H1 (cell line): ENCODE measurements around the gene LY86. TPM values are rescaled to one million over a fixed set of nuclear protein-coding genes. Genes with fewer than 3 reads are reported as not detected.

Experiments used
- CTCF ChIA-PET: fragments of 300-600 bp; sonication (Branson Sonifier 250); formaldehyde crosslinking; loops from one replicate; lab custom pipeline; 2021; ENCODE audit not compliant: partially characterized antibody; lab: Charles Lee
- POLR2A ChIA-PET: fragments of 300-600 bp; sonication (Branson Sonifier 250); formaldehyde crosslinking; loops from one replicate; lab custom pipeline; 2021; ENCODE audit warnings: inconsistent platforms; ENCODE audit not compliant: partially characterized antibody; lab: Charles Lee
- DNase-seq, 2 experiments: peaks; one replicate each; pipeline versions ENCODE4 v3.0.0 to v3.0.0-alpha.2; 2010 to 2022; ENCODE audit warnings: low spot score in 2 of 2, low read depth in 1 of 2, mixed read lengths in 1 of 2
- FAIRE-seq: peaks from 2 replicates; lab custom pipeline; 2011; peaks lifted over from hg19 to GRCh38; lab: Jason Lieb, UNC
- H2AFZ ChIP-seq: 2 replicates; pipeline ENCODE4 v1.8.1; 2012; ENCODE audit warnings: low read length, inconsistent platforms
- H2AK5ac ChIP-seq: 2 replicates; pipeline ENCODE4 v1.6.1; 2013; ENCODE audit warnings: low read depth, low read length
- H2BK120ac ChIP-seq: replicated peaks from 2 replicates; pipeline ENCODE3; 2013; ENCODE audit warnings: low read depth, low read length, inconsistent platforms
- H2BK12ac ChIP-seq: 2 replicates; pipeline ENCODE4 v1.6.1; 2013; ENCODE audit warnings: low read depth, low read length
- H2BK15ac ChIP-seq: 2 replicates; pipeline ENCODE4 v1.6.1; 2013; ENCODE audit warnings: low read length
- H2BK20ac ChIP-seq: 2 replicates; pipeline ENCODE4 v1.6.1; 2013; ENCODE audit warnings: low read length
- H2BK5ac ChIP-seq: 2 replicates; pipeline ENCODE4 v1.6.1; 2013; ENCODE audit warnings: low read depth, low read length
- H3K14ac ChIP-seq: 2 replicates; pipeline ENCODE4 v1.6.1; 2013; ENCODE audit warnings: inconsistent platforms; ENCODE audit not compliant: insufficient read length
- H3K18ac ChIP-seq: 2 replicates; pipeline ENCODE4 v1.6.1; 2013; ENCODE audit warnings: low read length; ENCODE audit errors: extremely low read depth
- H3K23ac ChIP-seq: 2 replicates; pipeline ENCODE4 v1.6.1; 2013; ENCODE audit warnings: inconsistent platforms; ENCODE audit not compliant: insufficient read length
- H3K23me2 ChIP-seq: 2 replicates; pipeline ENCODE4 v1.6.1; 2013; ENCODE audit warnings: low read depth, low read length
- H3K27ac ChIP-seq: 2 replicates; pipeline ENCODE4 v1.6.1; 2011; ENCODE audit warnings: low read depth, low read length, inconsistent platforms
- H3K27me3 ChIP-seq, 4 experiments: replicated peaks in 1 of 4; 1 replicate in 1 of 4; 2 replicates in 3 of 4; pipeline versions ENCODE4 v1.6.1 to v1.8.1; 2011 to 2013; ENCODE audit warnings: low read length in 3 of 4, mild to moderate bottlenecking in 3 of 4, inconsistent platforms in 2 of 4, mixed read lengths in 2 of 4, moderate library complexity in 1 of 4; ENCODE audit not compliant: control insufficient read depth in 3 of 4, insufficient read depth in 3 of 4; ENCODE audit errors: extremely low read depth in 1 of 4
- H3K36me3 ChIP-seq, 4 experiments: 2 replicates each; pipeline versions ENCODE4 v1.6.1 to v1.8.1; 2011 to 2013; ENCODE audit warnings: mild to moderate bottlenecking in 4 of 4, low read length in 3 of 4, moderate library complexity in 2 of 4, control low read depth in 1 of 4, inconsistent platforms in 1 of 4; ENCODE audit not compliant: insufficient read depth in 4 of 4, control insufficient read depth in 2 of 4
- H3K4ac ChIP-seq: replicated peaks from 2 replicates; pipeline ENCODE3; 2013; ENCODE audit warnings: low read length, low read depth, mixed read lengths, inconsistent platforms; ENCODE audit not compliant: insufficient read length
- H3K4me1 ChIP-seq, 4 experiments: replicated peaks in 1 of 4; 1 replicate in 1 of 4; 2 replicates in 3 of 4; pipeline versions ENCODE4 v1.6.1 to v1.8.1; 2011 to 2013; ENCODE audit warnings: low read length in 3 of 4, inconsistent platforms in 2 of 4, mixed read lengths in 1 of 4; ENCODE audit not compliant: insufficient read depth in 4 of 4, control insufficient read depth in 3 of 4
- H3K4me2 ChIP-seq, 2 experiments: 2 replicates each; pipeline versions ENCODE4 v1.6.1 to v1.8.1; 2011 to 2013; ENCODE audit warnings: low read depth in 2 of 2, low read length in 2 of 2, control low read depth in 1 of 2, inconsistent platforms in 1 of 2, mild to moderate bottlenecking in 1 of 2; ENCODE audit not compliant: insufficient read depth in 1 of 2
- H3K4me3 ChIP-seq, 4 experiments: fragments of 200-600, 300-600 bp in 1 of 4; sonication (generic), shearing (Covaris generic), sonication (Bioruptor Twin) in 1 of 4; 2 replicates each; pipeline versions ENCODE4 v1.5.1 to v1.8.1; 2011 to 2016; ENCODE audit warnings: low read length in 4 of 4, low read depth in 3 of 4, control low read depth in 2 of 4, inconsistent platforms in 2 of 4, mild to moderate bottlenecking in 2 of 4, mixed read lengths in 1 of 4, moderate library complexity in 1 of 4; ENCODE audit not compliant: insufficient read depth in 2 of 4; ENCODE audit errors: extremely low read depth in 1 of 4
- H3K56ac ChIP-seq: replicated peaks from 2 replicates; pipeline ENCODE3; 2013; ENCODE audit warnings: low read depth, mild to moderate bottlenecking, mixed read lengths, low read length, inconsistent platforms; ENCODE audit not compliant: insufficient read length
- H3K79me1 ChIP-seq: 2 replicates; pipeline ENCODE4 v1.6.1; 2013; ENCODE audit warnings: low read depth, low read length, control low read depth
- H3K79me2 ChIP-seq, 2 experiments: 2 replicates each; pipeline versions ENCODE4 v1.6.1 to v1.8.1; 2012 to 2013; ENCODE audit warnings: low read length in 2 of 2, mild to moderate bottlenecking in 2 of 2, inconsistent platforms in 1 of 2; ENCODE audit not compliant: insufficient read depth in 2 of 2, control insufficient read depth in 1 of 2
- H3K9ac ChIP-seq, 4 experiments: replicated peaks in 1 of 4; 1 replicate in 1 of 4; 2 replicates in 3 of 4; pipeline versions ENCODE4 v1.6.1 to v1.8.1; 2011 to 2013; ENCODE audit warnings: low read depth in 3 of 4, low read length in 3 of 4, control low read depth in 2 of 4, mild to moderate bottlenecking in 2 of 4, moderate library complexity in 2 of 4, inconsistent platforms in 1 of 4; ENCODE audit errors: extremely low read depth in 1 of 4
- H3K9me3 ChIP-seq, 2 experiments: 2 replicates each; pipeline versions ENCODE4 v1.6.1 to v1.8.1; 2012 to 2013; ENCODE audit warnings: mild to moderate bottlenecking in 2 of 2, moderate library complexity in 2 of 2, control low read depth in 1 of 2, inconsistent platforms in 1 of 2, low read depth in 1 of 2, low read length in 1 of 2, mixed read lengths in 1 of 2; ENCODE audit not compliant: insufficient read depth in 2 of 2
- H4K20me1 ChIP-seq, 2 experiments: replicated peaks in 1 of 2; 2 replicates each; pipeline versions ENCODE3 to v1.8.1; 2011 to 2013; ENCODE audit warnings: inconsistent platforms in 2 of 2, low read length in 2 of 2, mild to moderate bottlenecking in 1 of 2; ENCODE audit not compliant: insufficient read depth in 2 of 2, control insufficient read depth in 1 of 2
- H4K5ac ChIP-seq: 2 replicates; pipeline ENCODE4 v1.6.1; 2013; ENCODE audit warnings: low read length, low read depth, mixed read lengths, inconsistent platforms; ENCODE audit not compliant: insufficient read length
- H4K8ac ChIP-seq: 2 replicates; pipeline ENCODE4 v1.8.0; 2013; ENCODE audit warnings: mild to moderate bottlenecking, moderate library complexity, low read length, inconsistent platforms; ENCODE audit not compliant: insufficient read depth; ENCODE audit errors: extremely low read depth
- H4K91ac ChIP-seq: replicated peaks from 2 replicates; pipeline ENCODE3; 2013; ENCODE audit warnings: low read length, mixed read lengths, inconsistent platforms; ENCODE audit not compliant: insufficient read length
- CHD1 ChIP-seq: IDR thresholded peaks from 2 replicates; pipeline ENCODE4 v1.6.1; 2012; ENCODE audit warnings: low read depth, low read length, improper control_type of control experiment
- RNF2 ChIP-seq: fragments of 200-900, 300-1000 bp; sonication (generic); IDR thresholded peaks from 2 replicates; pipeline ENCODE4 v1.7.1; 2016; ENCODE audit warnings: borderline replicate concordance, low read depth, mild to moderate bottlenecking, antibody characterized with exemption, low read length; ENCODE audit not compliant: poor library complexity, severe bottlenecking; ENCODE audit errors: missing control alignments
- TAF7 ChIP-seq: optimal IDR thresholded peaks from 2 replicates; pipeline ENCODE3; 2011; ENCODE audit warnings: low read depth, mild to moderate bottlenecking, inconsistent platforms, low read length, moderate library complexity, borderline replicate concordance
- YY1 ChIP-seq: IDR thresholded peaks from 2 replicates; pipeline ENCODE4 v1.6.1; 2011; ENCODE audit warnings: low read depth, mild to moderate bottlenecking, low read length
- WGBS, 2 experiments: shearing (Covaris generic) in 1 of 2; methylation state at CpG; one replicate each; pipeline versions ENCODE4 v1.1.6 to v1.1.7; 2013 to 2015; ENCODE audit warnings: low lambda C conversion rate in 2 of 2, mixed read lengths in 2 of 2, inconsistent platforms in 1 of 2, low coverage in 1 of 2, missing lambda C conversion rate in 1 of 2; ENCODE audit not compliant: insufficient replicate concordance in 2 of 2, insufficient coverage in 1 of 2, insufficient read length in 1 of 2; ENCODE audit errors: extremely low coverage in 1 of 2, missing lambda C conversion rate in 1 of 2; 5-methylcytosine and 5-hydroxymethylcytosine counted together
- polyA plus RNA-seq, 7 experiments: library from polyadenylated mRNA; depleted of rRNA in 3 of 7; stranded (reverse) in 5 of 7; unstranded in 2 of 7; fragments of >200 nt in 5 of 7; fragments of 200-250 nt in 2 of 7; gene quantifications; 1 replicate in 5 of 7; 2 replicates in 1 of 7; 4 replicates in 1 of 7; pipeline versions ENCODE4 v1.2.1 to v1.2.3, GENCODE V29; 2011 to 2013; ENCODE audit warnings: missing spikeins in 2 of 7, mixed read lengths in 2 of 7
- total RNA-seq: library from RNA; stranded (reverse); fragmentation: NEBNext Ultra II Directional; extraction: Animal tissue kit (Norgen Biotek cat#: 25700); gene quantifications from 2 replicates; pipeline ENCODE4 v1.2.1, GENCODE V29; 2021
- TF ChIP-seq, protein P1 (sequence below): IDR thresholded peaks from 2 replicates; pipeline ENCODE4 v1.6.1; 2012; ENCODE audit warnings: inconsistent platforms

Gene LY86
- total and polyA plus RNA-seq, 2 of the 8 experiments (the other 6 are each of a cell fraction or from before 2014, with no cell fraction given): not detected

GRCh38 chr6:6623553-6623952, 35.0 kb downstream of the LY86 start:
- no peaks in the 10 kb centered on the region for H3K79me2 ChIP-seq
- TF ChIP-seq YY1 (no peak), RNF2 (no peak), TAF7 (no peak), CHD1 (no peak)
- TF ChIP-seq, protein P1, sequence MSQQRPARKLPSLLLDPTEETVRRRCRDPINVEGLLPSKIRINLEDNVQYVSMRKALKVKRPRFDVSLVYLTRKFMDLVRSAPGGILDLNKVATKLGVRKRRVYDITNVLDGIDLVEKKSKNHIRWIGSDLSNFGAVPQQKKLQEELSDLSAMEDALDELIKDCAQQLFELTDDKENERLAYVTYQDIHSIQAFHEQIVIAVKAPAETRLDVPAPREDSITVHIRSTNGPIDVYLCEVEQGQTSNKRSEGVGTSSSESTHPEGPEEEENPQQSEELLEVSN: no peak
- no peak overlapping the region for H3K18ac ChIP-seq
- no peak overlapping the region for H3K23ac ChIP-seq
- no peak overlapping the region for H4K91ac ChIP-seq
- H3K27ac ChIP-seq: no peak overlapping the region
- no peak overlapping the region for H2AK5ac ChIP-seq
- no peak overlapping the region for H3K14ac ChIP-seq
- no peak overlapping the region for H2BK12ac ChIP-seq
- H3K4ac ChIP-seq: no peak overlapping the region
- FAIRE-seq: no peak
- ChIA-PET CTCF (interaction anchor here (1.0 to 1.3 kb wide), 2 partner anchors 13 to 67 kb away, joined by 3 read pairs; no protein-coding TSS in a partner anchor), POLR2A (no interaction called here)
- no peaks in the 10 kb centered on the region for H3K9me3 ChIP-seq
- H4K8ac ChIP-seq: no peak overlapping the region
- no peaks in the 10 kb centered on the region; a peak in 1 of 7 replicates for H3K4me1 ChIP-seq
- H3K27me3 ChIP-seq: no peaks in the 10 kb centered on the region; a peak in 1 of 7 replicates
- H3K36me3 ChIP-seq: no peaks in the 10 kb centered on the region
- H2BK15ac ChIP-seq: no peak overlapping the region
- 83% methylated on average over 1 of the region's 1 CpG; no CpG with 5 or more reads in 1 of the 2 experiments for WGBS, 2 experiments
- no peaks in the 10 kb centered on the region for H3K79me1 ChIP-seq
- no peak overlapping the region for H3K4me2 ChIP-seq
- H4K5ac ChIP-seq: no peak overlapping the region
- no peak overlapping the region for H3K56ac ChIP-seq
- no peak overlapping the region for H2AFZ ChIP-seq
- H3K4me3 ChIP-seq: no peak overlapping the region
- H2BK20ac ChIP-seq: no peak overlapping the region
- H3K23me2 ChIP-seq: no peaks in the 10 kb centered on the region
- DNase-seq: no peak
- H2BK5ac ChIP-seq: no peak overlapping the region
- no peak overlapping the region for H3K9ac ChIP-seq
- H2BK120ac ChIP-seq: no peak overlapping the region
- no peaks in the 10 kb centered on the region for H4K20me1 ChIP-seq
